ENCODE measurements around the gene STAB2. TPM values are rescaled to one million over a fixed set of nuclear protein-coding genes. Genes with fewer than 3 reads are reported as not detected.
"Not testable (repeated sequence)": the region's sequence is repeated elsewhere in the genome, so short reads cannot be mapped to it uniquely, and the experiment has no call there.

Gene STAB2
- polyA plus RNA-seq, 6 donors from 2014 or later: not detected

GRCh38 chr12:103640410-103640809 is 53.3 kb downstream of the STAB2 start:
- ATAC-seq (ENCODE audit: low read depth in 2 of 2) (no peak), DNase-seq (no peak)
- H3K9me3 Mint-ChIP-seq: peaks cover 0 to 9% (median 0%) of the 10 kb centered on the region in 7 donors
- H3K4me1 Mint-ChIP-seq: no peaks in the 10 kb centered on the region
- no peaks in the 10 kb centered on the region for H3K36me3 Mint-ChIP-seq
- no peak overlapping the region for H3K4me3 Mint-ChIP-seq
- peaks cover 11 to 15% (median 12%) of the 10 kb centered on the region in 3 donors for H3K27me3 Mint-ChIP-seq
- no peak overlapping the region for H3K27ac Mint-ChIP-seq

- no peaks in the 10 kb centered on the region for H3K36me3 Mint-ChIP-seq
- H3K9me3 Mint-ChIP-seq: peaks cover 0 to 9% (median 0%) of the 10 kb centered on the region in 7 donors
- H3K4me1 Mint-ChIP-seq: no peaks in the 10 kb centered on the region
- H3K4me3 Mint-ChIP-seq: no peak overlapping the region
- ATAC-seq (ENCODE audit: low read depth in 2 of 2) (no peak), DNase-seq (no peak)
- H3K27ac Mint-ChIP-seq: no peak overlapping the region
- H3K27me3 Mint-ChIP-seq: peaks cover 10 to 15% (median 11%) of the 10 kb centered on the region in 3 donors
Measured at GRCh38 chr12:103640831-103641230, 53.8 kb downstream of the STAB2 start.

GRCh38 chr12:103642240-103642864 is 55.3 kb downstream of the STAB2 start:
- H3K27ac Mint-ChIP-seq: no peak overlapping the region
- H3K27me3 Mint-ChIP-seq: peaks cover 20 to 25% (median 23%) of the 10 kb centered on the region in 3 donors
- no peak for DNase-seq
- peaks cover 0 to 9% (median 0%) of the 10 kb centered on the region in 7 donors for H3K9me3 Mint-ChIP-seq
- H3K4me3 Mint-ChIP-seq: no peak overlapping the region
- H3K36me3 Mint-ChIP-seq: no peaks in the 10 kb centered on the region
- ATAC-seq (ENCODE audit: low read depth in 2 of 2): no peak
- no peaks in the 10 kb centered on the region for H3K4me1 Mint-ChIP-seq

GRCh38 chr12:103645202-103645601 is 58.1 kb downstream of the STAB2 start:
- H3K4me1 Mint-ChIP-seq: no peaks in the 10 kb centered on the region
- peaks cover 23 to 29% (median 27%) of the 10 kb centered on the region in 3 donors for H3K27me3 Mint-ChIP-seq
- no peaks in the 10 kb centered on the region for H3K36me3 Mint-ChIP-seq
- peaks cover 0 to 7% (median 0%) of the 10 kb centered on the region in 7 donors for H3K9me3 Mint-ChIP-seq
- no peak overlapping the region for H3K4me3 Mint-ChIP-seq
- DNase-seq (no peak), ATAC-seq (ENCODE audit: low read depth in 2 of 2) (no peak)
- H3K27ac Mint-ChIP-seq: no peak overlapping the region

GRCh38 chr12:103647267-103647666 is 60.2 kb downstream of the STAB2 start:
- peaks cover 0 to 4% (median 0%) of the 10 kb centered on the region in 7 donors for H3K9me3 Mint-ChIP-seq
- H3K4me1 Mint-ChIP-seq: no peaks in the 10 kb centered on the region
- H3K36me3 Mint-ChIP-seq: no peaks in the 10 kb centered on the region
- H3K27me3 Mint-ChIP-seq: peaks cover 20 to 29% (median 29%) of the 10 kb centered on the region in 3 donors
- no peak overlapping the region for H3K27ac Mint-ChIP-seq
- ATAC-seq (ENCODE audit: low read depth in 2 of 2) (no peak), DNase-seq (no peak)
- no peak overlapping the region for H3K4me3 Mint-ChIP-seq

- Mint-ChIP-seq H3K9me3 (peaks cover 0 to 8% (median 0%) of the 10 kb centered on the region in 7 donors), H3K27me3 (peaks cover 14 to 34% (median 23%) of the 10 kb centered on the region in 3 donors), H3K4me3 (no peak overlapping the region), H3K27ac (no peak overlapping the region), H3K36me3 (no peaks in the 10 kb centered on the region), H3K4me1 (no peaks in the 10 kb centered on the region)
- ATAC-seq (ENCODE audit: low read depth in 2 of 2) (no peak), DNase-seq (no peak)
Measured at GRCh38 chr12:103652808-103653207, 65.7 kb downstream of the STAB2 start.

GRCh38 chr12:103653568-103654173 is 66.6 kb downstream of the STAB2 start:
- ATAC-seq (ENCODE audit: low read depth in 2 of 2); H3K9me3 Mint-ChIP-seq; DNase-seq; H3K4me1 Mint-ChIP-seq; H3K4me3 Mint-ChIP-seq; H3K36me3 Mint-ChIP-seq: not testable (repeated sequence)
- Mint-ChIP-seq H3K27ac (peak overlapping the region in 1 of 6 donors; percentile 74), H3K27me3 (peaks cover 14 to 31% (median 18%) of the 10 kb centered on the region in 3 donors)

- Mint-ChIP-seq H3K4me1 (no peaks in the 10 kb centered on the region), H3K36me3 (no peaks in the 10 kb centered on the region), H3K9me3 (peaks cover 0 to 8% (median 0%) of the 10 kb centered on the region in 7 donors), H3K27me3 (peaks cover 9 to 21% (median 20%) of the 10 kb centered on the region in 3 donors), H3K4me3 (no peak overlapping the region), H3K27ac (no peak overlapping the region)
- ATAC-seq (ENCODE audit: low read depth in 2 of 2): no peak
- DNase-seq: no peak
Measured at GRCh38 chr12:103654816-103655215, 67.7 kb downstream of the STAB2 start.

- H3K4me1 Mint-ChIP-seq: no peaks in the 10 kb centered on the region
- DNase-seq: no peak
- no peak overlapping the region for H3K27ac Mint-ChIP-seq
- no peak for ATAC-seq (ENCODE audit: low read depth in 2 of 2)
- peaks cover 0 to 10% (median 1%) of the 10 kb centered on the region in 7 donors for H3K9me3 Mint-ChIP-seq
- H3K36me3 Mint-ChIP-seq: no peaks in the 10 kb centered on the region
- no peak overlapping the region for H3K4me3 Mint-ChIP-seq
- peaks cover 20 to 31% (median 29%) of the 10 kb centered on the region in 3 donors for H3K27me3 Mint-ChIP-seq
Measured at GRCh38 chr12:103656291-103656690, 69.2 kb downstream of the STAB2 start.

- Mint-ChIP-seq H3K36me3 (no peaks in the 10 kb centered on the region), H3K4me1 (no peaks in the 10 kb centered on the region), H3K4me3 (no peak overlapping the region), H3K27me3 (peaks cover 26 to 33% (median 29%) of the 10 kb centered on the region in 3 donors), H3K27ac (peak overlapping the region in 1 of 6 donors; percentile 20), H3K9me3 (peaks cover 0 to 10% (median 1%) of the 10 kb centered on the region in 7 donors)
- ATAC-seq (ENCODE audit: low read depth in 2 of 2): no peak
- no peak for DNase-seq
Measured at GRCh38 chr12:103657331-103657730, 70.3 kb downstream of the STAB2 start.

GRCh38 chr12:103664626-103665025 is 77.6 kb downstream of the STAB2 start:
- Mint-ChIP-seq H3K27ac (no peak overlapping the region), H3K27me3 (peaks cover 15 to 39% (median 34%) of the 10 kb centered on the region in 3 donors), H3K9me3 (peaks cover 0 to 2% (median 0%) of the 10 kb centered on the region in 7 donors), H3K4me1 (no peaks in the 10 kb centered on the region), H3K36me3 (no peaks in the 10 kb centered on the region), H3K4me3 (no peak overlapping the region)
- ATAC-seq (ENCODE audit: low read depth in 2 of 2): no peak
- no peak for DNase-seq

- peaks cover 0 to under 1% (median 0%) of the 10 kb centered on the region in 7 donors for H3K9me3 Mint-ChIP-seq
- no peak for ATAC-seq (ENCODE audit: low read depth in 2 of 2)
Measured at GRCh38 chr12:103665971-103666370, 78.9 kb downstream of the STAB2 start.

GRCh38 chr12:103667125-103667524 is 80.1 kb downstream of the STAB2 start:
- no peak for ATAC-seq (ENCODE audit: low read depth in 2 of 2)
- no peak for DNase-seq
- H3K4me3 Mint-ChIP-seq: no peak overlapping the region
- no peaks in the 10 kb centered on the region for H3K9me3 Mint-ChIP-seq
- H3K27me3 Mint-ChIP-seq: peaks cover 4 to 21% (median 16%) of the 10 kb centered on the region in 3 donors
- no peaks in the 10 kb centered on the region for H3K36me3 Mint-ChIP-seq
- H3K4me1 Mint-ChIP-seq: no peaks in the 10 kb centered on the region
- H3K27ac Mint-ChIP-seq: no peak overlapping the region

More at GRCh38 chr12:103665971-103666370, 78.9 kb downstream of the STAB2 start:
- no peak overlapping the region for H3K4me3 Mint-ChIP-seq
- no peak overlapping the region for H3K27ac Mint-ChIP-seq
- H3K36me3 Mint-ChIP-seq: no peaks in the 10 kb centered on the region
- no peaks in the 10 kb centered on the region for H3K4me1 Mint-ChIP-seq
- DNase-seq: no peak
- H3K27me3 Mint-ChIP-seq: peaks cover 4 to 31% (median 26%) of the 10 kb centered on the region in 3 donors

- no peaks in the 10 kb centered on the region for H3K4me1 Mint-ChIP-seq
- H3K4me3 Mint-ChIP-seq: peak overlapping the region in 1 of 8 donors; percentile 67
- no peaks in the 10 kb centered on the region for H3K36me3 Mint-ChIP-seq
- no peaks in the 10 kb centered on the region for H3K9me3 Mint-ChIP-seq
- peaks cover 4 to 16% (median 15%) of the 10 kb centered on the region in 3 donors for H3K27me3 Mint-ChIP-seq
- ATAC-seq (ENCODE audit: low read depth in 2 of 2) (no peak), DNase-seq (no peak)
- H3K27ac Mint-ChIP-seq: no peak overlapping the region
Measured at GRCh38 chr12:103668520-103668919, 81.4 kb downstream of the STAB2 start.

Measured in naive B cell (primary cell).